K562 (cell line): ENCODE data around the gene DYRK1B.

ENCODE experiments used
- BHLHE40 ChIP-seq: IDR thresholded peaks from 2 replicates; pipeline ENCODE4 v1.6.1; 2011; ENCODE audit warnings: low read length, improper control_type of control experiment
- ETV1 ChIP-seq: fragments of 450-650 bp; conservative IDR thresholded peaks from 2 replicates; pipeline ENCODE4 v1.6.1; 2016; ENCODE audit warnings: missing genetic modification characterization, control low read depth, low read depth, missing compliant biosample characterization
- FOXM1 ChIP-seq, 2 experiments: fragments of 450-650 bp in 1 of 2; sonication (generic) in 1 of 2; formaldehyde crosslinking in 1 of 2; IDR thresholded peaks; 2 replicates each; pipeline versions ENCODE4 v1.6.1 to v1.9.0; 2017 to 2022; ENCODE audit warnings: low read depth in 2 of 2, mild to moderate bottlenecking in 2 of 2, missing genetic modification reagents in 1 of 2, moderate library complexity in 1 of 2
- SIRT6 ChIP-seq: IDR thresholded peaks from one replicate; pipeline ENCODE4 v1.6.1; 2012; ENCODE audit warnings: low read depth, mild to moderate bottlenecking, control low read depth, inconsistent platforms, low read length, moderate library complexity
- TFE3 ChIP-seq: fragments of 450-650 bp; formaldehyde crosslinking; IDR thresholded peaks from 2 replicates; pipeline ENCODE4 v1.4.0; 2020; ENCODE audit warnings: mild to moderate bottlenecking, mixed read lengths

GRCh38 chr19:39830406-39830805 lies 3.6 kb downstream of the DYRK1B start:
- TF ChIP-seq BHLHE40, result no peak
- no peak for TF ChIP-seq FOXM1 (IDR thresholded peaks at IDR 0.05; ENCODE audit: low read depth)
- no peak for TF ChIP-seq FOXM1 (CRISPR knock-in tag; IDR thresholded peaks at IDR 0.05; ENCODE audit: low read depth)
- TF ChIP-seq TFE3 (CRISPR knock-in tag), result no peak
- TF ChIP-seq ETV1 (tag), result no peak
- no peak for TF ChIP-seq SIRT6
